Activated T-cell treated with anti-CD3 and anti-CD28 coated beads, Interleukin-2, amount 50 U/mL, for 72 hours (primary cell): ENCODE data around the gene UBE2N. TPM values are rescaled to one million over a fixed set of nuclear protein-coding genes. Genes with fewer than 3 reads are reported as not detected.
"Not testable (repeated sequence)": the region's sequence is repeated elsewhere in the genome, so short reads cannot be mapped to it uniquely, and the experiment has no call there.

Source experiments
- ATAC-seq, 2 donors: fragments of 150-1000 bp; cut with Tn5 transposase; replicated peaks in 1 of 2; 2 replicates each; pipeline ENCODE4 v1.10.0; 2021; ENCODE audit warnings: moderate library complexity in 2 of 2, mild to moderate bottlenecking in 1 of 2
- DNase-seq, 2 donors: peaks; one replicate each; pipeline ENCODE4 v3.0.0; 2021 to 2022; ENCODE audit warnings: mixed read lengths in 1 of 2
- H3K27ac Mint-ChIP-seq: one replicate; pipeline ENCODE4 v1.8.0; 2022; ENCODE audit warnings: mild to moderate bottlenecking, moderate library complexity, mixed read lengths
- H3K27me3 Mint-ChIP-seq: one replicate; pipeline ENCODE4 v1.8.0; 2022; ENCODE audit warnings: low read depth, mixed read lengths
- H3K36me3 Mint-ChIP-seq, 2 donors: one replicate each; pipeline ENCODE4 v1.8.0; 2022; ENCODE audit warnings: mixed read lengths in 2 of 2, mild to moderate bottlenecking in 1 of 2; ENCODE audit not compliant: insufficient read depth in 2 of 2
- H3K4me1 Mint-ChIP-seq: one replicate; pipeline ENCODE4 v1.8.0; 2022; ENCODE audit warnings: low read depth, mixed read lengths
- H3K4me3 Mint-ChIP-seq, 2 donors: one replicate each; pipeline ENCODE4 v1.8.0; 2022; ENCODE audit warnings: mild to moderate bottlenecking in 2 of 2, mixed read lengths in 2 of 2, moderate library complexity in 2 of 2
- H3K9me3 Mint-ChIP-seq, 2 donors: one replicate each; pipeline ENCODE4 v1.8.0; 2022; ENCODE audit warnings: mixed read lengths in 2 of 2
- total RNA-seq, 2 donors: library from RNA; stranded (reverse); gene quantifications; one replicate each; pipeline ENCODE4 v1.2.3, GENCODE V29; 2022

UBE2N gene
- total RNA-seq, 2 donors from 2014 or later = 116 to 125 TPM

GRCh38 chr12:93379326-93379980 lies 62.3 kb downstream of the UBE2N start:
- H3K9me3 Mint-ChIP-seq = no peaks in the 10 kb centered on the region
- H3K27ac Mint-ChIP-seq = peak overlapping the region; percentile 97
- H3K4me1 Mint-ChIP-seq = peaks cover 56% of the 10 kb centered on the region
- DNase-seq = no peak
- H3K36me3 Mint-ChIP-seq = peaks cover 4 to 11% of the 10 kb centered on the region in 2 donors
- H3K27me3 Mint-ChIP-seq = peaks cover 6% of the 10 kb centered on the region
- H3K4me3 Mint-ChIP-seq = peak overlapping the region; percentile 89 to 100
- no peak for ATAC-seq

GRCh38 chr12:93378998-93379325 lies 62.8 kb downstream of the UBE2N start:
- Mint-ChIP-seq H3K27me3 (peaks cover 6% of the 10 kb centered on the region), H3K4me1 (peaks cover 56% of the 10 kb centered on the region), H3K36me3 (peaks cover 4 to 11% of the 10 kb centered on the region in 2 donors), H3K27ac (peak overlapping the region; percentile 97), H3K9me3 (no peaks in the 10 kb centered on the region), H3K4me3 (peak overlapping the region; percentile 89 to 100)
- DNase-seq (no peak), ATAC-seq (no peak)

GRCh38 chr12:93378196-93378997 lies 63.4 kb downstream of the UBE2N start:
- Mint-ChIP-seq H3K27ac (peak overlapping the region; percentile 97), H3K4me1 (peaks cover 54% of the 10 kb centered on the region), H3K4me3 (peak overlapping the region; percentile 89 to 100), H3K36me3 (peaks cover 4 to 11% of the 10 kb centered on the region in 2 donors)
- ATAC-seq (peak; percentile 63 to 64), DNase-seq (peak; percentile 64 to 72)
- not testable (repeated sequence) for H3K9me3 Mint-ChIP-seq, H3K27me3 Mint-ChIP-seq

- Mint-ChIP-seq H3K27ac (peak within 1 kb of the TSS; percentile 97), H3K4me1 (peaks cover 48% of the 10 kb centered on the region), H3K4me3 (peak within 1 kb of the TSS; percentile 89 to 100), H3K36me3 (peaks cover 4 to 11% of the 10 kb centered on the region in 2 donors), H3K9me3 (no peaks in the 10 kb centered on the region), H3K27me3 (peaks cover 6% of the 10 kb centered on the region)
- DNase-seq (peak; percentile 97), ATAC-seq (peak; percentile 85 to 89)
Measured at GRCh38 chr12:93377252-93378195, 64.2 kb downstream of the UBE2N start, which contains the start of gene NUDT4. Gene NUDT4 (plus strand): TSS chr12:93377925. CDS start chr12:93378323, 398 bp downstream.

GRCh38 chr12:93376436-93377251 lies 65.1 kb downstream of the UBE2N start:
- no peak for DNase-seq
- Mint-ChIP-seq H3K4me1 (peaks cover 40% of the 10 kb centered on the region), H3K27me3 (peaks cover 6% of the 10 kb centered on the region), H3K9me3 (no peaks in the 10 kb centered on the region), H3K36me3 (peaks cover 4 to 9% of the 10 kb centered on the region in 2 donors), H3K27ac (peak overlapping the region; percentile 9), H3K4me3 (peak overlapping the region; percentile 85 to 86)
- no peak for ATAC-seq

GRCh38 chr12:93375906-93376305 lies 65.8 kb downstream of the UBE2N start:
- no peak for DNase-seq
- Mint-ChIP-seq H3K4me1 (peaks cover 33% of the 10 kb centered on the region), H3K27me3 (peaks cover 6% of the 10 kb centered on the region), H3K27ac (no peak overlapping the region), H3K4me3 (no peak overlapping the region), H3K36me3 (peaks cover 4 to 8% of the 10 kb centered on the region in 2 donors), H3K9me3 (no peaks in the 10 kb centered on the region)
- no peak for ATAC-seq

GRCh38 chr12:93373961-93374656 lies 67.6 kb downstream of the UBE2N start:
- no peak for ATAC-seq
- H3K27ac Mint-ChIP-seq = no peak overlapping the region

GRCh38 chr12:93370947-93371346 lies 70.8 kb downstream of the UBE2N start:
- no peaks in the 10 kb centered on the region for H3K36me3 Mint-ChIP-seq
- H3K9me3 Mint-ChIP-seq = no peaks in the 10 kb centered on the region
- DNase-seq (no peak), ATAC-seq (no peak)
- H3K4me3 Mint-ChIP-seq = no peak overlapping the region
- peaks cover 8% of the 10 kb centered on the region for H3K4me1 Mint-ChIP-seq
- H3K27me3 Mint-ChIP-seq = no peaks in the 10 kb centered on the region
- H3K27ac Mint-ChIP-seq = no peak overlapping the region

More at GRCh38 chr12:93373961-93374656, 67.6 kb downstream of the UBE2N start:
- Mint-ChIP-seq H3K36me3 (peaks cover 4 to 6% of the 10 kb centered on the region in 2 donors), H3K4me1 (peaks cover 21% of the 10 kb centered on the region), H3K27me3 (peaks cover 6% of the 10 kb centered on the region), H3K4me3 (no peak overlapping the region), H3K9me3 (no peaks in the 10 kb centered on the region)
- no peak for DNase-seq

- Mint-ChIP-seq H3K4me1 (peaks cover 12% of the 10 kb centered on the region), H3K9me3 (no peaks in the 10 kb centered on the region), H3K27ac (no peak overlapping the region), H3K36me3 (no peaks in the 10 kb centered on the region), H3K4me3 (no peak overlapping the region), H3K27me3 (no peaks in the 10 kb centered on the region)
- ATAC-seq (no peak), DNase-seq (no peak)
Measured at GRCh38 chr12:93369505-93369904, 72.2 kb downstream of the UBE2N start.

- DNase-seq = no peak
- ATAC-seq = no peak
- Mint-ChIP-seq H3K9me3 (no peaks in the 10 kb centered on the region), H3K36me3 (no peaks in the 10 kb centered on the region), H3K27ac (no peak overlapping the region), H3K4me3 (no peak overlapping the region), H3K27me3 (no peaks in the 10 kb centered on the region), H3K4me1 (peaks cover 13% of the 10 kb centered on the region)
Measured at GRCh38 chr12:93368766-93369165, 73.0 kb downstream of the UBE2N start.

- Mint-ChIP-seq H3K4me3 (no peak overlapping the region), H3K27ac (no peak overlapping the region), H3K36me3 (no peaks in the 10 kb centered on the region), H3K4me1 (peaks cover 15% of the 10 kb centered on the region), H3K9me3 (no peaks in the 10 kb centered on the region), H3K27me3 (no peaks in the 10 kb centered on the region)
- ATAC-seq = no peak
- DNase-seq = no peak
Measured at GRCh38 chr12:93366422-93366821, 75.3 kb downstream of the UBE2N start.
